ENCODE measurements around the gene CAMKK2. TPM values are rescaled to one million over a fixed set of nuclear protein-coding genes. Genes with fewer than 3 reads are reported as not detected.
"Not testable (repeated sequence)": the region's sequence is repeated elsewhere in the genome, so short reads cannot be mapped to it uniquely, and the experiment has no call there.

Gene CAMKK2
- total RNA-seq, 1 donor from 2014 or later = 34.4 TPM

GRCh38 chr12:121202407-121203355 lies 93.8 kb downstream of the CAMKK2 start:
- no peak for TF ChIP-seq CTCF (conservative IDR thresholded peaks at IDR 0.05)
- no peaks in the 10 kb centered on the region for H3K9me3 Mint-ChIP-seq
- no peaks in the 10 kb centered on the region for H3K36me3 Mint-ChIP-seq
- no peak for DNase-seq (ENCODE audit: extremely low spot score, unreplicated experiment)
- H3K4me1 Mint-ChIP-seq (ENCODE audit: unreplicated experiment) = no peaks in the 10 kb centered on the region
- no peak overlapping the region for H3K4me3 Mint-ChIP-seq
- H3K27ac Mint-ChIP-seq = no peak overlapping the region
- H3K27me3 Mint-ChIP-seq = no peaks in the 10 kb centered on the region

DNA sequence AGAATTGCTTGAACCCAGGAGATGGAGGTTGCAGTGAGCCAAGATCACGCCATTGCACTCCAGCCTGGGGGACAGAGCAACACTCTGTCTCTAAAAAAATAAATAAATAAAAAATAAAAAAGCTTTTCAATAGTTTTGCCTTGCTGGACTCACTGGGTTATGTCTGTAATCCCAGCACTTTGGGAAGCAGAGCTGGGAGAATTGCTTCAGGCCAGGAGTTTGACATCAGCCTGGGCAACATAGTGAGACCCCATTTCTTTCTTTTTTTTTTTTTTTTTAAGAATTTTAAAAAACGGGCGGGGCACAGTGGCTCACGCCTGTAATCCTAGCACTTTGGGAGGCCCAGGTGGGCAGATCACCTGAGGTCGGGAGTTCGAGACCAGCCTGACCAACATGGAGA lies 95.4 kb downstream of the CAMKK2 start:
- DNase-seq (ENCODE audit: extremely low spot score, unreplicated experiment); H3K9me3 Mint-ChIP-seq; H3K27me3 Mint-ChIP-seq; H3K27ac Mint-ChIP-seq; H3K36me3 Mint-ChIP-seq; H3K4me1 Mint-ChIP-seq (ENCODE audit: unreplicated experiment); H3K4me3 Mint-ChIP-seq: not testable (repeated sequence)

GRCh38 chr12:121198949-121199348 lies 97.6 kb downstream of the CAMKK2 start:
- H3K4me1 Mint-ChIP-seq (ENCODE audit: unreplicated experiment) = no peaks in the 10 kb centered on the region
- H3K9me3 Mint-ChIP-seq = no peaks in the 10 kb centered on the region
- no peak for TF ChIP-seq CTCF (conservative IDR thresholded peaks at IDR 0.05)
- DNase-seq (ENCODE audit: extremely low spot score, unreplicated experiment) = no peak
- H3K27ac Mint-ChIP-seq = no peak overlapping the region
- H3K4me3 Mint-ChIP-seq = no peak overlapping the region
- H3K27me3 Mint-ChIP-seq = no peaks in the 10 kb centered on the region
- no peaks in the 10 kb centered on the region for H3K36me3 Mint-ChIP-seq

DNA sequence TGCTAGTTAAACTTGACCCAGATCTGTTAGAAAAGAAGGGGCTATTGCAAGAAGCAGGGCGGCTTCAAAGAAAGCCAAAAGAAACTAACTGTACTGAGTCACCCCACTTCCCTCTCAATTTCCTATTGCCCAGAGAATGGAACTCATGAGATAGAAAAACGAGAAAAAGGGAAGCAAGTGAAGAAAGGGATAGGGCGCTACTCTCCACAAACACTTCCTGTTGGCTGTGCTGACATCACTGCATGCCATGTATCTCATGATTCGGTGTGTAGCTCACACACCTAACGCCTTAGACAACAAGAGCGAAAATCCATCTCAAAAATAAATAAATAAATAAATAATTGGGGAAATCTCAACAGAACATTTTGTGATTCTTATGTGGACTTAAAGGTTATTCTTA lies 99.6 kb downstream of the CAMKK2 start:
- no peak for TF ChIP-seq CTCF (conservative IDR thresholded peaks at IDR 0.05)
- no peak overlapping the region for H3K4me3 Mint-ChIP-seq
- H3K27me3 Mint-ChIP-seq = peaks cover 5% of the 10 kb centered on the region
- no peaks in the 10 kb centered on the region for H3K36me3 Mint-ChIP-seq
- H3K4me1 Mint-ChIP-seq (ENCODE audit: unreplicated experiment) = no peaks in the 10 kb centered on the region
- DNase-seq (ENCODE audit: extremely low spot score, unreplicated experiment) = no peak
- H3K9me3 Mint-ChIP-seq = no peaks in the 10 kb centered on the region
- H3K27ac Mint-ChIP-seq = no peak overlapping the region

- no peaks in the 10 kb centered on the region for H3K36me3 Mint-ChIP-seq
Measured at GRCh38 chr12:121191151-121191550, 105.4 kb downstream of the CAMKK2 start.

More at GRCh38 chr12:121191151-121191550, 105.4 kb downstream of the CAMKK2 start:
- no peak overlapping the region for H3K4me3 Mint-ChIP-seq
- H3K27me3 Mint-ChIP-seq = peaks cover 5% of the 10 kb centered on the region
- no peak for TF ChIP-seq CTCF (conservative IDR thresholded peaks at IDR 0.05)
- no peaks in the 10 kb centered on the region for H3K4me1 Mint-ChIP-seq (ENCODE audit: unreplicated experiment)
- H3K27ac Mint-ChIP-seq = no peak overlapping the region
- DNase-seq (ENCODE audit: extremely low spot score, unreplicated experiment) = no peak
- peaks cover 5% of the 10 kb centered on the region for H3K9me3 Mint-ChIP-seq
